Liver (tissue), 2 donors: ENCODE data around the gene TBC1D20.

Source experiments
- CTCF ChIP-seq: fragments of 150-350 bp; IDR thresholded peaks from 2 replicates; pipeline ENCODE4 v1.5.1; 2017; ENCODE audit warnings: improper control_type of control experiment, low read depth, low read length; ENCODE audit not compliant: missing input control
- FOXA2 ChIP-seq: IDR thresholded peaks from 2 replicates; pipeline ENCODE4 v1.6.1; 2016; ENCODE audit warnings: antibody characterized with exemption
- MAX ChIP-seq: IDR thresholded peaks from 2 replicates; pipeline ENCODE4 v1.6.1; 2016; ENCODE audit warnings: antibody characterized with exemption
- YY1 ChIP-seq: IDR thresholded peaks from 2 replicates; pipeline ENCODE4 v1.6.1; 2016; ENCODE audit warnings: antibody characterized with exemption, mild to moderate bottlenecking
- donor health status: healthy.

- TF ChIP-seq CTCF (no peak), FOXA2 (no peak), YY1 (no peak), MAX (no peak)
Measured at GRCh38 chr20:428658-429200, 33.6 kb downstream of the TBC1D20 start.
